NCI-H1048 (cell line): Measurements from ENCODE around the gene LACTB.

Experiments used
- DNase-seq: peaks from one replicate; lab custom pipeline; 2025; lab: John Stamatoyannopoulos, UW

Gene LACTB

DNA sequence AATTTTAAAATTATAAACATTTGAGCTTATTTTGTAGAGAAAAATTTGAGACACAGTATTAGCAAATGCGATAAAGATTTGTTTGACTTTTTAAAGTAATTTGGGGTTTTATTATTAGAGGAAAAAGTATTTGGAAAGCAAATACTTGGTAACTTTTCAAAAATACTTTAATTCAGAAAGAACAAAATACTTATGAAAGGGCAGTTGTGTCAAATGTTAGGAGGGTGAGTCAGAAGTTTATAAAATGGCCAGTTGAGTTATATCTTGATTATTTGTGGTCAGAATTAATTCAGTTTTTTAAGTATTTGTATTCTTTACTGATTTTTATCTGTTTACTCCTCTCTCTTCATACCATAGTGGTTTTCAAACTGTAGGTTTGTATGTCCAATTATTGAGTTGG, 12.1 kb downstream of the LACTB start:
- DNase-seq, result no peak

DNA sequence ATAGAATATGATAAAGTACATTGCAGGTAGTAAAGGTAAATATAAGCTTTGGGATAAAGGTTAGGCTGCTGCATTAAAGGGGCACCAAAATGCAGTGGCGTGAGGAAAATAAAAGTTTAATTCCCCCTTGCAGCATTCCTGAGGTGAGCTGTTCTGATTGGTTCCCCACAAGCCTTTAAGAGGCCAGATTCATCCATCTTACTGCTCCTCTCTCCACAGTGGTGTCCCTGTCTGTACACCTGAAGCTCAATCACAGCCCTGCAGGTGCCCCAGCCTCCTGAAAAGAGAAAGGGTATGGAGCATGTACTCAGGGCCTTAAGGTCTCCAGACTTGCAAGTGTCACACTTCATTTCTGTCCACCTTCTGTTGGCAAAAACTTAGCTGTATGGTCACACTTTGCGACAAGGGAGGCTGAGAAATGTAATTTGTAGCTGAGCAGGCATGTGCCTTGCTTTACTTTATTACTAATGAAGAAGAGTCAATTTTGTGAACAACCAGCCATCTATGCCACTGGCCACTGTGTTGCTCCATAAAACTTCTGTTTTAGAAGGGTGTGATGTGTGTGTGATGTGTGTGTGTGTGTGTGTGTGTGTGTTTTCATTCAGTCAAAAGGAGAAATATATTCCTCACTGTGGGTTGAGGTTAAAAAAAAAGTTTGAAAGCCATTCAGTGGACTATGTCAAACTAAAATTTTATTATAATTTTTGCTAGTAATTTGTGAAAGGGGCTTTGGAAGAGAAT, 12.8 kb downstream of the LACTB start:
- no peak for DNase-seq

DNA sequence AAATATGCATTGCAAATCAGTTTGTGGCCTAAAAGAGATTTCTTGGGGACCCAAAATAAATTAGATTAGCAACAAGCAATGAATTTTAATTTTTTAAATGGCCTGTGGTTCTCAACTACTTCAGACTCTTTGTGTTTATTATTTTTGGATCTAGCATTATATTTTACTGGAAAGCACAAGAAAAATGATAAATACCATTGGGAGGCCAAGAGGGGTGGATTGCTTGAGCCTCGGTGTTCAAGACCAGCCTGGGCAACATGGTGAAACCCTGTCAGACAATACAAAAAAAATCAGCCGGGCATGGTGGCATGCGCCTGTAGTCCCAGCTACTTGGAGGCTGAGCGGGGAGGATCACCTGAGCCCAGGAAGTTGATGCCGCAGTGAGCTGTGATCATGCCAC, 13.6 kb downstream of the LACTB start:
- no peak for DNase-seq

DNA sequence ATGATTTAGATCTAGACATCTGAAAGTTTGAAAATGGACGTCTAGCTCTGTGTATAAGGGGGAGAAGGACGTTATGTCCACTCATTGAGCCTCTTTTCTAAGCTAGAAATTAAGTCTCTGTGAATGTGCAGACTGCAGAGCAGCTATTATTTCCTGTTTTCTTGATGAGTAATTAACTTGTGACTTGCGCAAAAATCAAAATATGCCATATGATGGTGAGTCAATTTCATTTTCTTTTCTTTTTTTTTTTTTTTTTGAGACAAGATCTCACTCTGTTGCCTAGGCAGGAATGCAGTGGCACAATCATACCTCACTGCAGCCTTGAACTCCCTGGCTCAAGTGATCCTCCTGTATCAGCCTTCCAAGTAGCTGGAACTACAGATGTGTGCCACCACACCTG, 14.1 kb downstream of the LACTB start:
- DNase-seq, result no peak

DNA sequence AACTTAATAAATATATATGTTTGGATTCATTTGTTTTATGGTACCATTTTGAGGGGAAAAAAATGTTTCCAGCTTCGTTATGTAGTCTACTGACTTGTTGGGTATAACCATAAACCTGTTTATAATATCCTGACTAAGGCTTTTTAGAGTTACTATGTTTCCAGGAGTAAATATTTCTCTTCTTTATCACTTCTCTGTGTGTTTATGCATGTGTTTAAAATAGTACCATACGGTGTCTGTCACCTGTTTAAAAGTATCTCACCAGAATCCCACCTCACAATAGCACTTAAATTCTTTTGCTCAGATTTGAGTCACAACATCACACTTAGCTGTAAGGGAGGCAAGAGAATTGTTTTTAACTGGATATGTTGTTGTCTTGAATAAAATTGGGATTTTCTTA, 15.1 kb downstream of the LACTB start:
- DNase-seq, result no peak

DNA sequence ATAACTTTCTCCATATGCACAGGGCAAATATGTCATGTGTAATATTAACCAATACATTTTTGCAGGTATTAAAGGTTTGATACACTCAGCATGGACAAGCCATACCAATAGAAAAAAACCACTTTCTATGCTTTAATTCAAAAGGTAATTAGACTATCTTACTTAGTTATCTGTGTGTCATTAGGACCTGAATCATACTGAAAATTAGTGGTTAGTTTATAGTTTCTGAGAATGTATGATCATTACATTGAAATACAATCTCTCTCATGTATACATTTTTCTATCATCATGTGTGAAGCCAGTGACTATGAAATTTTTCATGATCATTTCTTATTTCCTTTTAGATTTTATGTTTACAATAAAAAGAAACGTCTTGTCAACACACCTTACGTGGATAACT, 19.3 kb downstream of the LACTB start:
- no peak for DNase-seq

DNA sequence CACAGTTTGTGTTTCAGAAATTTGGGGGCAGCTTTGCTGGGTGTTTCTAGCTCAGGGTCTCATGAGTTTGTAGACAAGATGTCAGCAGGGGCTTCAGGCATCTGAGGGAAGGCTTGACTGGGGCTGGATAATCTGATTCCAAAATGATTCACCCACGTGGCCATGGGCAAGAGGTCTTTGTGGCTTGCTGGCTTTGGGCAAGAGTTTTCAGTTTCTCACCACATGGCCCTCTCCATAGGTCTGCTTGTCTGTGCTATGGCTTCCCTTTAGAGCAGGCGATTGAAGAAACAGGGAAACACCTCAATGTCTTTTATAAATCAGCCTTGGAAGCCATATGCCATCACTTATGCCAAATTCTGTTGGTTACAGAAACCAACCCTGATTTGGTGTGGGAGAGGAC, 23.8 kb downstream of the LACTB start:
- DNase-seq, result no peak

DNA sequence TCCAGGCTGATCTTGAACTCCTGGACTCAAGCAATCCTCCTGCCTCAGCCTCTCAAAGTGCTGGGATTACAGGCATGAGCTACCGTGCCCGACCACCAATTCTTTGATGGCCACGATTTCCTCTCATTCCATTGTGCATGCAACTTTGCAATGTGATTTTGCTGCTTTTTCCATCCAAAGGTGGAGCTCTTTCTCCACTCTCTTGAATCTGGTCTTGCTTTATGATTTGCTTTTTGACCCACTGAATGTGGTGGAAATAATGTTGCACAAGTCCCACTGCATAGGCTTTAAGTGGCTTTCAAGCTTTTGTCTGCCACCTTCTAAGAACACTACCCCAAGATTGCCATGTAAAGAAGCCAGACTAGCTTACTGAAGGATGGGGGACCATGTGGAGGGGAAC, 25.0 kb downstream of the LACTB start:
- DNase-seq, result no peak

DNA sequence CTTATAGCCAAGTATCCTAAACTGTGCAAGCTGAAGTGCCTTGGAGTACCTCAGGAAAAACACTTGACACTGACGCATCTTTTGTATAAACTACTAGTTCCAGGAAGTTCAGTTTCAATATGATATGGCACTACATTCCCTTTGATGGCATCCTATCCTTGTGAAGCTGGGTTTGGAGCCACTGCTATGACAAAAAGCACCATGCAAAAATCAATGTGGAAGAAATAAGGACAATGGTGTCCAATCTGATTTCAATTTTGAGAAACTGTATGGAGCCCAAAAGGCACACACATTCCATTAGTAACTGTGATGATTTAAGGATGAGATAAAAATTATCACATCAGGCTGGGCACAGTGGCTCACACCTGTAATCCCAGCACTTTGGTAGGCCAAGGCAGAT, 30.0 kb downstream of the LACTB start:
- DNase-seq, result no peak

DNA sequence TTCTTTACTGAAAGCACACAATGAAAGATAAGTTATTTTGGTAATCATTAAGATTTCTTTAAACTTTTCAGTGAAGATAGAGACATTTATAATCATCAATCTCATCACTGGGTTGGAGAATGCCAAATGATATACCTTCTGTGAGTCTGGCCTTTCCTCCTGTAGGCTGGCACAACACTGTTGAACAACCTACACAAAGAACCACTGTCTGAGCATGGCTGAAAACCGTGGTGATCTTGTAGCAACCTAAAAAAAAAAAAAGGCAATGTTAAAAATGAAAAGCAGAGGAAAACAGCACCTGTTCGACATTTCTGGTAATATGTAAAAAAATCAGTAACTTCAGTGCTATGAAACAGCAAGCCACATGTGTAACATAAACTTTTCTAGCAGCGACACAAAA, 33.8 kb downstream of the LACTB start:
- DNase-seq, result no peak

DNA sequence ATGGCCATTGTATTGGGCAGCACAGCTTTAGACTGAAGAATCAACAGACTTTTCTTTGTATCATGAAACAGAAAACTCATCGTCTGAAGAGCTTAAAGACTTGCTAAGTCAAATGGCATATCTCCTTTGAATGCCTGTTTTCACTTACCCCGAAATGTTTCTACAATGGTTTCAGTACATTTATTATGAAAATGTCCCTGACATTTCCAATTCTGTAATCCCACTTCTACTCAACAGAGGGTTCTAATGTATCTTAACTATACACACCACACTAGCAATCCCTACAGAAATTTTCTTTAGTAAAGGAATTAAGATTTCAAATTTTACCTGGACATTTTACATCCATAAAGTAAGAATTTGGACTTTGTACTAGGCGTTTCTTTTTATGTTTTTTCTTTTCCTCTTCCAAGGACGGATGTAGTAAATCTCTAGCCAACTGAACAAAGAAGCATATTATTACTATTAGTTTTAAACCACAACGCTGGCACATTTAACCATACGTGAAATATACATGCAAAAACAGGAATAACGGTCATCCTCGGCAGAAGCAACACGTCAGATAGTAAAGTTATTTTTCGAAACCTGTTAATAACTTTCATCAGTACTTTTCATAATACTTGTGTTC, 34.5 kb downstream of the LACTB start:
- DNase-seq, result no peak

DNA sequence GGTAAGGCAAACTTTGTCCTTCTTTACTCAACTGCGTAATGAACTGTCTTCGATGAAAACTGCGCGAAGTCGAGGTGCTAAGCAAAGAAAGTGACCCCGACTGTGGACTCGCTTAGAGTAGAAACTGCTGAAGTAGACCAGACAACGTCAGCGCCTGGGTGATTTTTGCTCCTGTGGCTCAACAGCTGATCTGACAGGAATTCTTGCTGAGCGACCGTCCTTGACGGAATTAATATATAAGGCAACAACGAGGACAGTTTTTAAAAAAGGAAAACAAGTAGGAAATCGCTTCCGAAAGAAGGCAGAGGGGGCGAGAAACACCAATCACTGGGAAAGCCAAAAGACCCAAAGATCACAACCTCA, 35.1 kb downstream of the LACTB start:
- DNase-seq, result no peak

DNA sequence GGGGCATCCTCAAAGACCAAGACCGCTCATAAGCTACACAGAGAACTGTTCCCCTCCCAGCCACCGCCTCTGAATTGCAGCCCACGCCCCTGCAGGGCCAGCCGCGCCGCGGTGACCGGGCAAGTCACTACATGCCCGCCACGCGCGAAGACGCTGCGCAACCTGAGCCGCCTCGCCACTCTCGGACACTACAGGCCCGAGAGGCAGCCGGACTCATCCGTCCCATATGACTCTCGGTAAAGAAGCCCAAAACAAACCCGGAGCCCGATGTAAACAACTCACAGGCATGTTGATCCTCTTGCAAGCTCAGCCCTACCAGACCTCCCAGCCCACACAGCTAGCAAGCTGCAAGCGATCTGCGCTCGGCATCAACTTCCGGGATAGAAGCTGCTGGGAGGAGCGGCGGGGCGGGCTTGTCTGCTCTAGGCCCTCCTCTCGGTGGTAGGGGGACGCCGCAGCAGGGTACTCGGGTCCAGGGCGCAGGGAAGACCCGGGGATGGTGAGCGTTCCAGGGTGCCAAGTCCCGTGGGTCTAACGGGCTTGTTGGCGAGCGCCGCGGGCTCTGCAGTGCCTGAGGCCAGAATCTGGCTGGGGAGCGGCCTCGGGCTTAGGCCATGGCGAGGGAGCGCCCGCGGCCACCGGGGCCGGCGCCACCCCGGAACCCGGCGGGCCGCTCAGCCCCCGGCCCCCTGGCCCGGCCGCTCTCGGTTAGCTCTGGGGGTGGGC, 35.6 kb downstream of the LACTB start, which contains the start of gene RPS27L:
TSS of gene RPS27L (minus strand) at position 360 of the 726 bp plus-strand sequence. CDS start at position 288, 72 bp downstream.
- peak; percentile 65 for DNase-seq

DNA sequence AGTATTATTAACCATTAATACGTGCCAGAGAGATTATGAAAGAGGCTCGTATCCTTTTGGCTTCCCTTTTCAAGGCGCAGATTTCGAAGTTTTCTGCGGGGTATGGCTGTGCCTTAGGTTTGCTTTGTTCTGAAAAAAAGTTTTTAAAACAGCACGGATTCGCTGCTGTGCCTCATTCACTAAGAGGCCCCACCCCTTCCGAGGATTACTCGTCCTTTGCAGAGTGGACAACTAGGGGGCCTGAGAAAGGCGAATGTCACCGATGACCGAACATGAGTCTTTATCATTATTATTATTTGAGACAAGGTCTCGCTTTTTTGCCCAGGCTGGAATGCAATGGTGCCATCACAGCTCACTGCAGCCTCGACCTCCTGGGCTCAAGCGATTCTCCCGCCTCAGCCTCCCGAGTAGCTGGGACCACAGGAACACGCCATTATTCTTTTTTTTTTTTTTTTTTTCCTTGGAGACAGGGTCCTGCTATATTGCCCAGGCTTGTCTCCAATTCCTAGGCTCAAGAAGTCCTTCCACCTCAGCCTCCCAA, 36.3 kb downstream of the LACTB start:
- no peak for DNase-seq

DNA sequence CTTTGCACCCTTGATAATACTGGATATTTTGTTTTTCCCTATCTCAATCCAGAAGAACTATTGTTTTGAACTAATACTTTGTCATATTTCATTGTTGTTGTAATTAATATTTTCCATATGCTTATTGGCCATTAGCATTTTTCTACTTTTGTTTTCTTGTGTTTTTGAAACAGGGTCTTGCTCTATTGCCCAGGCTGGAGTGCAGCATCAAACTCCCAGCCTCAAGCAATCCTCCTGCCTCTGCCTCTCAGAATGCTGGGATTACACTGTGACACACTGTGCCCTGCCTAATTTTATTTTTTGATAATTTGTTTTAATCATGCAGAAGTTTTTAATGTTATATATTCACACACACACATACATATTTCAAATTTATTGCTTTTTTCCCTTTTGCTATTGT, 39.0 kb downstream of the LACTB start:
- DNase-seq, result no peak

DNA sequence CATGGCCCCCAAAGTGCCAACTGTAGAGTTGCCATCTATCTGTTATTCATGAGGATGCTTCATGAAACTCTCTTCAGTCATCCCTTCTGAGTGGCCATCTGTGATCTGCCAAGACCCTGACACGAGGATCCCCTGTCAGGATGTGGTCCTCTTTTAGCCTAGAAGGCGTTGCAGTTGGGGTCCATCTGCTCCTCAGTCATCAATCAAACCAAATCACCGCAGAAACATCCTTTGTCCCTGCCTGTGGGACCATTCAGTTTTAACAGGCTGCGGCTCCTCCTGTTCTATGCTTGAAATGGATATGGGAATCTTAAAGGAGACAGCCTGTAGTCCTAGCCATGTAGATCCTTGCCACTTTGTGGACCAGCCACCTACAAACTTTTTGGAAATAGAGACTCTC, 41.6 kb downstream of the LACTB start:
- no peak for DNase-seq

DNA sequence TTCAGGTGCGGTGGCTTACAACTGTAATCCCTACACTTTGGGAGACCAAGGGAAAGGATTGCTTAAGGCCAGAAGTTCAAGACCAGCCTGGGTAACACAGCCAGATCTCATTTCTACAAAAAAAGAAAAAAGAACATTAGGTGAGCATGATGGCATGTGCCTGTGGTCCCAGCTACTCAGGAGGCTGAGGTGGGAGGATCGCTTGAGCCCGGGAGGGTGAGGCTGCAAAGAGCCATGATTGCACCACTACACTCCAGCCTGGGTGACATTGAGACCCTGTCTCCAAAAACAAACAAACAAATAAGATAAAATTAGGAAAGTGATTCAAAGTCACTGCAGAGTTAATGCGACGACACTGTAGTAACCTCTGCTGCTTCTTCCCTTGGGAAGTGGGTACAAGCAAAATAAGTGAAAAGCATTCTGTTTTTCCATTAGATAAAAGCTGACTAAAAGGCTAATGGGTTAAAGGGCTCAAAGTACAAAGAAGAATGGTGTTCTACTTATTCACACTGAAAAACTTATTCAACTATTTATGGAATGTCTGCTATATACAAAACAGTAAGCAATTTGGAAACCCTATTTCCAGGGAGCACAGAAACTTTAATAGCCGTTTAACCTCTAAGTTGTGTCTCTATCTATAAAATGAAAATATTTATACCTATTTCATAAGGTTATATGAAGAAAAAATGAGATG, 43.7 kb downstream of the LACTB start:
- DNase-seq, result no peak

DNA sequence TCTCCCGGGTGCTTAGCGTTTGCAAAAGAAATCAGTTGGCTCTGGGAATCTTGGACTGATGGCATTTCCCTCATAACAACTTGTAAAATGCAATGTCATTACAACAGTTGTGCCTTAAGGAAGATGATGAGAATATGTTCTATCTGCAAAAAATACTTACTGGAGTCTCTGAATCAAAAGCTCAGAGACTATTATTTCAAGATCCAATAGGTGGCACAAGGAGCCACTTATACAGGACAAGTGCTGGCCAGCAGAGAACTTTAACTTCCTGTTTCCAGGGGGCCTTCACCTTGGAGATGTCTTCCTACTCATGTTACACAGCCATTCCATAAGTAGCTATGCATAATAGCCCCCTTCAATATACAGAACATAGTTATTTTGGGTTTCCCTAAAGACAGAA, 44.6 kb downstream of the LACTB start:
- DNase-seq, result no peak

DNA sequence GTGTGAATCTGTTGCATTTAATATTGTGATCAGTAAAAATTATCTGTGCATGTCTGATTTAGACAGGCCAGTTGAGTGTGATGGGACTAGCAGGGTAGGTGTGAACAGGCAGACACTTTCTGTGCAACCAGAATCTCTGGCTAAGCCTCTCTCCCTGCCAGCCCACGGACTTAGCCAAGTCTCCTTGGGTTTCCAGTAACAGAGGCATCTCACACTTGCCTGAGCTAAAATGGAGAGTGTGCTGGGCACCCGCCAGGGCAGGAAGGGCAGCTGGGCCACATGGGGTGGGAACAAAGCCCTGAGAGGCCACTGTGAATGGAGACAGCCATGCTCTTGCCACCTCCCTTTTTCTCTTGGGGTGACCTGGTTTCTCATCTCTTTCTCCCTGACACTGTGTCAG, 48.1 kb downstream of the LACTB start:
- DNase-seq, result no peak

DNA sequence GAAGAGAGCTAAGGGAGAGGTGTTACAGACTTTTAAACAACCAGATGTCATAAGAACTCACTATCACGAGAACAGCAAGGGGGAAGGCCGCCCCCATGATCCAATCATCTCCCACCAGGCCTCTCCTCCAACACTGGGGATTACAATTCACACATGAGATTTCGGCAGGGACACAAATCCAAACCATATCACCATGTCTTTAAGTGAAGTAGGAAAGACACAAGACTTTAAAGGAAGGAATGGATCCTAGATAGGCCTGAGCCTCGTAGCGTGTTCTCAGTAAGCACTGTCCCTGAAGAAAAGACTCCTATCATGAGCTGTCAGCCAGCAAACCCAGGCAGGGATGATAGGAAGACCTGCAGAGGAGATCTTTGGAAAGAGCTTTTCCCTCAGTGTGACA, 50.7 kb downstream of the LACTB start:
- DNase-seq, result no peak

DNA sequence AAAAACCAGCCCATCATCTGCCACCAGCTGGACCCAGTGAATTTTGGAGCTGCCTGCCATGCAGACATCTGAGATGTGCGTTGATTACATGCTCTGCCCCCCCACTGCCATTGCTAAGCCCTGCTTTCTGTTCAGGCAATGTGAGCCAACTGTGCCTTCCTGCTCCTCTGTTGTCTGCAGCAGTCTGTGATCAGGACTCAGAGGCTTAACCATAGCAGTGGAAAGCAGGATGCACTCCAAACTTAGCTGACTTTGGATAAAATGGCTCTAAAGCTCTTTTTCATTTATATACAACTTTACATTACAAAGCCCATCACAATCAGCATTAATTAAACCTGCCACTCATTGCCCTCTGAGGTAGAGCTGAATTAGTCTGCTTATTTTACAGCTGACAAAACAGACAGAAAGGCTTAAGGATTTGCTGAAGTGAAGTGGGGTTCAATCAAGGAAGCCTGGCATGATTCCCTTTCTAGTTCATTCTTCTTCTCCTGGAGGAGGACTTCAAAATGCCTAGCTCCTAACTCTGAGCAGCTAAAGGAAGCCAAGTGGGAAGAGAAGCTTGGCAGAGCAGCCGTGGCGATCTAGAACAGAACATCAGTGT, 51.3 kb downstream of the LACTB start:
- DNase-seq, result no peak

DNA sequence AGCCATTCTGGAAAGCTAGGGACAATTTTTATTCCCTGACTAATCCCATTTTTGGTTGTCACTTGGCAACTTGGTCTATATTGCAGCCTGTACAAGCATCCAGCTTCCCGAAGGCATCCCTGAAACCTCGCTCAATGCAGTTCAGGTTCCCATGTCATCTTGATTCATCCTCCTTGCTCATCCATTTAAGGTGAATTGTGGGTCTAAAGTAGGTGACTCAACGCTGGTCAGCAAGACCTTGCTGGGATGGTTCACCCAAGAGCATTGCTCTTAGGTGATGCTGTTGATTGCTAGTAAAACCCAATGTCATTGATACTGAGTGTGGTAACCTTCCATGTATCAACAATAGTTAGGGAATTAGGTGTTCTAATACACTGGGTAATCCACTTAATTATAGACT, 54.6 kb downstream of the LACTB start:
- no peak for DNase-seq
